ENCODE results near the gene COL5A1.

The COL5A1 gene

GRCh38 chr9:134621558-134622110, 20.0 kb upstream of the COL5A1 start:
- Histone ChIP-seq H3K9ac (no peak overlapping the region), H3K79me2 (no peaks in the 10 kb centered on the region), H3K27ac (no peak overlapping the region), H3K36me3 (ENCODE audit: control insufficient read depth, insufficient read depth, low read length) (no peaks in the 10 kb centered on the region), H3K4me3 (ENCODE audit: low read depth, low read length) (no peak overlapping the region), H3K27me3 (ENCODE audit: control insufficient read depth, insufficient read depth, low read length) (no peaks in the 10 kb centered on the region), H2AFZ (no peak overlapping the region), H3K4me2 (ENCODE audit: low read length) (no peak overlapping the region), H3K4me1 (no peaks in the 10 kb centered on the region), H3K9me3 (ENCODE audit: control insufficient read depth, low read length) (no peaks in the 10 kb centered on the region)
- TF ChIP-seq CTCF (IDR thresholded peaks at IDR 0.05), result no peak

GRCh38 chr9:134622896-134623257, 18.7 kb upstream of the COL5A1 start:
- no peak for TF ChIP-seq CTCF (IDR thresholded peaks at IDR 0.05)
- Histone ChIP-seq H3K79me2 (no peaks in the 10 kb centered on the region), H3K4me3 (ENCODE audit: low read depth, low read length) (no peak overlapping the region), H3K4me1 (no peaks in the 10 kb centered on the region), H2AFZ (no peak overlapping the region), H3K27me3 (ENCODE audit: control insufficient read depth, insufficient read depth, low read length) (no peaks in the 10 kb centered on the region), H3K9me3 (ENCODE audit: control insufficient read depth, low read length) (no peaks in the 10 kb centered on the region), H3K36me3 (ENCODE audit: control insufficient read depth, insufficient read depth, low read length) (no peaks in the 10 kb centered on the region), H3K4me2 (ENCODE audit: low read length) (no peak overlapping the region), H3K9ac (no peak overlapping the region), H3K27ac (no peak overlapping the region)

GRCh38 chr9:134623258-134624066, 18.1 kb upstream of the COL5A1 start:
- Histone ChIP-seq H3K27me3 (ENCODE audit: control insufficient read depth, insufficient read depth, low read length) (no peaks in the 10 kb centered on the region), H3K4me1 (no peaks in the 10 kb centered on the region)
- TF ChIP-seq CTCF (IDR thresholded peaks at IDR 0.05), result no peak

GRCh38 chr9:134624137-134624591, 17.4 kb upstream of the COL5A1 start:
- H3K4me3 ChIP-seq (ENCODE audit: low read depth, low read length), result no peak overlapping the region
- H3K79me2 ChIP-seq, result no peaks in the 10 kb centered on the region
- H3K27ac ChIP-seq, result no peak overlapping the region
- H3K9me3 ChIP-seq (ENCODE audit: control insufficient read depth, low read length), result no peaks in the 10 kb centered on the region
- no peaks in the 10 kb centered on the region for H3K4me1 ChIP-seq
- no peak overlapping the region for H3K9ac ChIP-seq
- no peaks in the 10 kb centered on the region for H3K27me3 ChIP-seq (ENCODE audit: control insufficient read depth, insufficient read depth, low read length)
- no peak for TF ChIP-seq CTCF (IDR thresholded peaks at IDR 0.05)
- H2AFZ ChIP-seq, result no peak overlapping the region
- no peak overlapping the region for H3K4me2 ChIP-seq (ENCODE audit: low read length)
- no peaks in the 10 kb centered on the region for H3K36me3 ChIP-seq (ENCODE audit: control insufficient read depth, insufficient read depth, low read length)

More at GRCh38 chr9:134623258-134624066, 18.1 kb upstream of the COL5A1 start:
- no peak overlapping the region for H3K27ac ChIP-seq
- no peak overlapping the region for H3K9ac ChIP-seq
- no peak overlapping the region for H2AFZ ChIP-seq
- no peak overlapping the region for H3K4me3 ChIP-seq (ENCODE audit: low read depth, low read length)
- no peaks in the 10 kb centered on the region for H3K79me2 ChIP-seq
- no peaks in the 10 kb centered on the region for H3K36me3 ChIP-seq (ENCODE audit: control insufficient read depth, insufficient read depth, low read length)
- H3K9me3 ChIP-seq (ENCODE audit: control insufficient read depth, low read length), result no peaks in the 10 kb centered on the region
- H3K4me2 ChIP-seq (ENCODE audit: low read length), result no peak overlapping the region
